Spleen (tissue), 11 donors: ENCODE measurements around the gene GSDME. TPM values are rescaled to one million over a fixed set of nuclear protein-coding genes. Genes with fewer than 3 reads are reported as not detected.

Experiments used
- DNase-seq: peaks from one replicate; pipeline ENCODE4 v3.0.0-alpha.2; 2020
- H3K27ac ChIP-seq, 8 donors: fragments of 200-600 bp; sonication (generic) in 7 of 8; 1 replicate in 4 of 8; 2 replicates in 4 of 8; pipeline versions ENCODE4 v1.5.0 to v1.8.0; 2016 to 2021; ENCODE audit warnings: inconsistent platforms in 4 of 8, mild to moderate bottlenecking in 4 of 8, moderate library complexity in 1 of 8
- H3K27me3 ChIP-seq, 7 donors: fragments of 200-600 bp; sonication (generic) in 6 of 7; replicated peaks in 1 of 7; 1 replicate in 4 of 7; 2 replicates in 3 of 7; pipeline versions ENCODE4 v1.5.0 to v1.8.0; 2016 to 2021; ENCODE audit warnings: inconsistent platforms in 3 of 7, mild to moderate bottlenecking in 1 of 7
- H3K36me3 ChIP-seq, 6 donors: fragments of 200-600 bp; sonication (generic) in 5 of 6; 1 replicate in 4 of 6; 2 replicates in 2 of 6; pipeline versions ENCODE4 v1.5.0 to v1.8.0; 2016 to 2021; ENCODE audit warnings: inconsistent platforms in 2 of 6
- H3K4me1 ChIP-seq, 6 donors: fragments of 200-600 bp; sonication (generic) in 5 of 6; 1 replicate in 3 of 6; 2 replicates in 3 of 6; pipeline versions ENCODE4 v1.5.0 to v1.8.0; 2016 to 2021; ENCODE audit warnings: inconsistent platforms in 3 of 6
- H3K4me3 ChIP-seq, 8 donors: fragments of 200-600 bp; sonication (generic) in 7 of 8; 1 replicate in 4 of 8; 2 replicates in 4 of 8; pipeline versions ENCODE4 v1.5.0 to v1.8.0; 2016 to 2021; ENCODE audit warnings: inconsistent platforms in 4 of 8, mild to moderate bottlenecking in 4 of 8, moderate library complexity in 2 of 8
- H3K9me3 ChIP-seq, 8 donors: fragments of 200-600 bp; sonication (generic) in 7 of 8; 1 replicate in 4 of 8; 2 replicates in 4 of 8; pipeline versions ENCODE4 v1.5.0 to v1.8.0; 2016 to 2021; ENCODE audit warnings: inconsistent platforms in 4 of 8
- CTCF ChIP-seq, 11 experiments: fragments of 200-600 bp in 7 of 11; fragments of 450-650 bp in 4 of 11; sonication (generic) in 4 of 11; IDR thresholded peaks in 8 of 11; conservative IDR thresholded peaks in 3 of 11; 1 replicate in 7 of 11; 2 replicates in 4 of 11; pipeline versions ENCODE4 v1.4.0 to v1.8.0; 2016 to 2021; ENCODE audit warnings: antibody characterized with exemption in 11 of 11, inconsistent platforms in 4 of 11, mild to moderate bottlenecking in 1 of 11
- POLR2A ChIP-seq, 3 donors: fragments of 450-650 bp; IDR thresholded peaks; one replicate each; pipeline ENCODE4 v1.5.1; 2017; ENCODE audit warnings: antibody characterized with exemption in 3 of 3, mild to moderate bottlenecking in 1 of 3
- POLR2AphosphoS5 ChIP-seq, 3 donors: sonication (generic); formaldehyde crosslinking; IDR thresholded peaks; one replicate each; pipeline ENCODE4 v1.5.1; 2017; ENCODE audit warnings: antibody characterized with exemption in 3 of 3
- WGBS, 5 donors: extraction: QIAGEN DNeasy Blood & Tissue Kit in 3 of 5; methylation state at CpG; one replicate each; pipeline versions ENCODE4 v1.1.5 to v1.1.7; 2013 to 2018; 5-methylcytosine and 5-hydroxymethylcytosine counted together
- intact Hi-C: fragments of 100-400 bp; cut with DNase I; formaldehyde crosslinking; loops from one replicate; pipeline ENCODE4 v1.15.0; 2023; ENCODE audit warnings: low total_unique reads
- polyA plus RNA-seq, 3 donors: library from polyadenylated mRNA; stranded (reverse); fragments of 200-250 nt; gene quantifications; one replicate each; pipeline ENCODE4 v1.2.1, GENCODE V29; 2013
- total RNA-seq, 7 donors: library from RNA; depleted of rRNA in 3 of 7; stranded (reverse); fragments of >200 nt in 3 of 7; fragmentation: NEBNext Ultra II Directional in 4 of 7; extraction: Animal tissue kit (Norgen Biotek cat#: 25700) in 4 of 7; gene quantifications; one replicate each; pipeline versions ENCODE4 v1.1.0 to v1.2.1, GENCODE V29; 2016 to 2021
- donor health status: healthy with polysubstance abuse.
- donor health status: DM: no; HTN: no; CAD: no; lungs with moderate emphysema.
- donor health status: DM: no; HTN: no; CAD: no.
- donor health status: Bipolar disorder and iron deficiency.
- donor health status: healthy.
- donor health status: DM: no; HTN: no; CAD: no.
- donor health status: DM: yes; HTN: yes; CAD: no.

GSDME gene
- total and polyA plus RNA-seq, 10 donors = 2.3 to 9.7 (median 4.2) TPM

GRCh38 chr7:24767878-24768569, 10.8 kb upstream of the GSDME start:
- intact Hi-C loops = no loop called here
- Histone ChIP-seq H3K4me1 (no peaks in the 10 kb centered on the region), H3K27me3 (peaks cover 0 to 26% (median 0%) of the 10 kb centered on the region in 7 donors), H3K9me3 (peaks cover 0 to 28% (median 5%) of the 10 kb centered on the region in 8 donors), H3K4me3 (no peak overlapping the region), H3K27ac (no peak overlapping the region), H3K36me3 (no peaks in the 10 kb centered on the region)
- no peak for DNase-seq
- 74 to 86% (median 82%) methylated on average over 8 to 9 of the region's 9 CpGs for WGBS, 5 donors
- TF ChIP-seq POLR2A (IDR thresholded peaks at IDR 0.05) = no peak
- no peak for TF ChIP-seq POLR2AphosphoS5 (IDR thresholded peaks at IDR 0.05)
- no peak for TF ChIP-seq CTCF (IDR thresholded peaks at IDR 0.05 in 8 of 11, conservative IDR thresholded peaks at IDR 0.05 in 3 of 11)

- intact Hi-C loops = no loop called here
- Histone ChIP-seq H3K36me3 (no peaks in the 10 kb centered on the region), H3K27me3 (peaks cover 0 to 50% (median 0%) of the 10 kb centered on the region in 7 donors), H3K4me1 (no peaks in the 10 kb centered on the region), H3K4me3 (no peak overlapping the region), H3K9me3 (peaks cover 0 to 5% (median 0%) of the 10 kb centered on the region in 8 donors), H3K27ac (no peak overlapping the region)
- DNase-seq = no peak
- 62 to 73% (median 68%) methylated on average over 8 of the region's 8 CpGs for WGBS, 5 donors
- TF ChIP-seq POLR2A (IDR thresholded peaks at IDR 0.05) (no peak), CTCF (IDR thresholded peaks at IDR 0.05 in 8 of 11, conservative IDR thresholded peaks at IDR 0.05 in 3 of 11) (no peak), POLR2AphosphoS5 (IDR thresholded peaks at IDR 0.05) (no peak)
Observed at GRCh38 chr7:24764972-24765744, 7.9 kb upstream of the GSDME start.

- DNase-seq = no peak
- Histone ChIP-seq H3K4me1 (no peaks in the 10 kb centered on the region), H3K36me3 (no peaks in the 10 kb centered on the region), H3K9me3 (no peaks in the 10 kb centered on the region), H3K27ac (no peak overlapping the region), H3K27me3 (peaks cover 0 to 62% (median 2%) of the 10 kb centered on the region in 7 donors), H3K4me3 (no peak overlapping the region)
- intact Hi-C loops = no loop called here
- WGBS, 5 donors = 63 to 89% (median 76%) methylated on average over 1 of the region's 1 CpG
- TF ChIP-seq CTCF (IDR thresholded peaks at IDR 0.05 in 8 of 11, conservative IDR thresholded peaks at IDR 0.05 in 3 of 11) (no peak), POLR2AphosphoS5 (IDR thresholded peaks at IDR 0.05) (no peak), POLR2A (IDR thresholded peaks at IDR 0.05) (no peak)
Observed at GRCh38 chr7:24764011-24764410, 6.7 kb upstream of the GSDME start.

- intact Hi-C loops = no loop called here
- Histone ChIP-seq H3K9me3 (no peaks in the 10 kb centered on the region), H3K27ac (no peak overlapping the region), H3K4me3 (no peak overlapping the region), H3K36me3 (no peaks in the 10 kb centered on the region), H3K4me1 (no peaks in the 10 kb centered on the region), H3K27me3 (peaks cover 0 to 68% (median 8%) of the 10 kb centered on the region in 7 donors)
- WGBS, 5 donors = 75 to 78% (median 77%) methylated on average over 5 of the region's 5 CpGs
- TF ChIP-seq CTCF (IDR thresholded peaks at IDR 0.05 in 8 of 11, conservative IDR thresholded peaks at IDR 0.05 in 3 of 11) = no peak
- DNase-seq = no peak
Observed at GRCh38 chr7:24763303-24763901, 6.1 kb upstream of the GSDME start.
